GM12874 (cell line): ENCODE measurements around the gene PLEK2.

Experiments
- TF ChIP-seq, protein P1 (sequence below): IDR thresholded peaks from 2 replicates; pipeline ENCODE4 v1.5.1; 2011; ENCODE audit warnings: low read depth, mild to moderate bottlenecking, control low read depth, low read length, moderate library complexity; ENCODE audit not compliant: insufficient read depth

PLEK2 gene

GRCh38 chr14:67417633-67418032 is 5.7 kb upstream of the PLEK2 start:
- TF ChIP-seq, protein P1, sequence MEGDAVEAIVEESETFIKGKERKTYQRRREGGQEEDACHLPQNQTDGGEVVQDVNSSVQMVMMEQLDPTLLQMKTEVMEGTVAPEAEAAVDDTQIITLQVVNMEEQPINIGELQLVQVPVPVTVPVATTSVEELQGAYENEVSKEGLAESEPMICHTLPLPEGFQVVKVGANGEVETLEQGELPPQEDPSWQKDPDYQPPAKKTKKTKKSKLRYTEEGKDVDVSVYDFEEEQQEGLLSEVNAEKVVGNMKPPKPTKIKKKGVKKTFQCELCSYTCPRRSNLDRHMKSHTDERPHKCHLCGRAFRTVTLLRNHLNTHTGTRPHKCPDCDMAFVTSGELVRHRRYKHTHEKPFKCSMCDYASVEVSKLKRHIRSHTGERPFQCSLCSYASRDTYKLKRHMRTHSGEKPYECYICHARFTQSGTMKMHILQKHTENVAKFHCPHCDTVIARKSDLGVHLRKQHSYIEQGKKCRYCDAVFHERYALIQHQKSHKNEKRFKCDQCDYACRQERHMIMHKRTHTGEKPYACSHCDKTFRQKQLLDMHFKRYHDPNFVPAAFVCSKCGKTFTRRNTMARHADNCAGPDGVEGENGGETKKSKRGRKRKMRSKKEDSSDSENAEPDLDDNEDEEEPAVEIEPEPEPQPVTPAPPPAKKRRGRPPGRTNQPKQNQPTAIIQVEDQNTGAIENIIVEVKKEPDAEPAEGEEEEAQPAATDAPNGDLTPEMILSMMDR = no peak

DNA sequence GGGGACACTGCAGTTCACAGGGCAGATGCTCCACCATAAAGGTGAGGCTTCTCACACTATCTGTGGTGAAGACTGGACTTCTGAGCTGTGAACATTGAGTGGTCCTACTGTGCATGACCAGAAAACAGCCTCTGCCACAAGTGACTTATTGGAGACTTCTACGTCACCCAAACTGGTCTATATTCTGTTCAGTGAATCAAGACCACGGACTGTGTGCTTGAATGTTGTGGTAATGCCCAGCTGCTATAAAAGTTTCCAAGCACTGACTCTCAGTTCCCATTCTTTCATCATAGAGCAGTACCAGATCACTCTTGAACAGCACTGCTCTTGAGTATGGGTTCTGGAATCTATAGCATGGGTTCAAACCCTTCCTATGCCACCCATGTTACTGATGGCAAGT is 4.8 kb upstream of the PLEK2 start:
- TF ChIP-seq, protein P1 = no peak

- TF ChIP-seq, protein P1 = no peak
Measured at GRCh38 chr14:67416085-67416484, 4.1 kb upstream of the PLEK2 start.

GRCh38 chr14:67413806-67414769 is 2.1 kb upstream of the PLEK2 start:
- TF ChIP-seq, protein P1 = no peak

GRCh38 chr14:67411370-67411769 is 595 bp downstream of the PLEK2 start:
- TF ChIP-seq, protein P1 = no peak

DNA sequence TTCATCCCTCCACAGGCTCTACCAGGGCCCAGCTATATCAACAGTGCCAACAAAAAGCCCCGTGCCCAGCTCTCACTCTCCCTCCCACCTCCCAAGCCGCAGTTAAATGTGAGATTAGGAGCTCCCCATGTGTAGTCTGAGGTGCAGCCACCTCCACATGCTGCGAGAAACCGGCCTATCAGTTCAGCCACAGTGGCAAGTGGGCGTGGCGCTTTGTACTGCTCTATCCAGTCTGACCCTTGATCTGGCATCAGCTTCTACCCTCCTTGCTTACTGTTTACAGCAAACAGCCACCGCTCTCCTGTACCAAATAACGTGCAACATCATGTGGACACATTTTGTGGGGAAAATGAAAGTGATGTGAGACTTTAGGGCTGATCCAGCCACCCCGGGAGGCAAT is 1.7 kb downstream of the PLEK2 start:
- TF ChIP-seq, protein P1 = no peak

DNA sequence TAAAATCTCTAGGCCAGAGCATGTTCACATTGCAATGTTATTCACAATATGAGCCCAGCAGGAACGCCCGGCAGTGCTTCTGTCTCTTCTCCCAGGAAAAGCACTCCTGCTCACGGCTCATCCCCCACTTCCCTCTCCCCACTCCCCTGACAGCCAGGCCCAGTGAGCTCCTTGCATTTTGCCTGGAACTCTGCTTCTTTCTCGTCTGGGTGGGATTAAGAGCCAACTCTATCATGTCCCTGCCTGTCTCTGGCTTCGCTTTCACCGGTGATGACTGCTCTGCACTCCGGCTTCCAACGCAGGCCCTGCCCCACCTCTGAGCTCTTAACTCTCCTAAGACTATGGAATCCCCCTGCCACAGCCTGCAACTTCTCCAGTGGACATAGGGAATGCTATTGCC is 2.5 kb downstream of the PLEK2 start:
- TF ChIP-seq, protein P1 = no peak
